Stromal cell of bone marrow (primary cell): ENCODE data around the gene IQSEC1.

Source experiments
- DNase-seq: peaks from one replicate; pipeline ENCODE4 v3.0.0-alpha.2; 2012; ENCODE audit warnings: low read depth

IQSEC1 gene

DNA sequence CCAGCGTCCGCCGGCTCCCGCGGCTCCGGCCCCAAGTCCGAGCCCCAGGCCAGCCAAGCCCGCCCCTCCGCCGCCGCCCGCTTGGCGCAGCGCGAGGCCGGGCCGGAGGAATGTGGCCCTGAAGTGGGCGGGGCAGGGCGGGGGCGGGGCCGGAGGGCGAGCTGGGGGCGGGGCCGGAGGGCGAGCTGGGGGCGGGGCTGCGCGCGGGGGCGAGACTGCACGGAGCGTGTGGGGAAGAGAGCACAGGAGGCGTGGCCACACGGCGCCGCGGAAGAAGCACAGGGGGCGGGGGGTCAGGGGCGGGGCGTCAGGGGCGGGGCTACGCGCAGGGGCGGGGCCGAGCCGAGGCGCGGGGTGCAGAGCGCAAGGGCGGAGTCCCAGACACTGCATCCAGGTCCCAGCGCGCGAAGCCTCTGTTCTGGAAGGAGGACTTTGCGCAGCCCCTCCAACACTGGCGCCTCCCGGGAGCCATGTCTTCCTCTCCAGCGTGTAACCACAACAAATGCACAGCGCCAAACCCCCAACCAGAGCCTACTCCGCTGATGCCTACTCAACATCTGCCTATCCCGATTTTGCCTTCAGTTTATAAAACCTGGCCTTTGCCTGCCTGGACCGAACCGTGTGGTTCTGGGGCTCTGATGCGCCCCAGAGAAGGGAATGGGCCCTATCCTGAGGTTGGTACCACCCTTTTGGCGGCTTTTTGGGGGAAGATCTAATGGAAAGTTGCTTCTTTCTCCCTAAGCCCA lies 105.5 kb downstream of the IQSEC1 start:
- DNase-seq, result peak; percentile 72

DNA sequence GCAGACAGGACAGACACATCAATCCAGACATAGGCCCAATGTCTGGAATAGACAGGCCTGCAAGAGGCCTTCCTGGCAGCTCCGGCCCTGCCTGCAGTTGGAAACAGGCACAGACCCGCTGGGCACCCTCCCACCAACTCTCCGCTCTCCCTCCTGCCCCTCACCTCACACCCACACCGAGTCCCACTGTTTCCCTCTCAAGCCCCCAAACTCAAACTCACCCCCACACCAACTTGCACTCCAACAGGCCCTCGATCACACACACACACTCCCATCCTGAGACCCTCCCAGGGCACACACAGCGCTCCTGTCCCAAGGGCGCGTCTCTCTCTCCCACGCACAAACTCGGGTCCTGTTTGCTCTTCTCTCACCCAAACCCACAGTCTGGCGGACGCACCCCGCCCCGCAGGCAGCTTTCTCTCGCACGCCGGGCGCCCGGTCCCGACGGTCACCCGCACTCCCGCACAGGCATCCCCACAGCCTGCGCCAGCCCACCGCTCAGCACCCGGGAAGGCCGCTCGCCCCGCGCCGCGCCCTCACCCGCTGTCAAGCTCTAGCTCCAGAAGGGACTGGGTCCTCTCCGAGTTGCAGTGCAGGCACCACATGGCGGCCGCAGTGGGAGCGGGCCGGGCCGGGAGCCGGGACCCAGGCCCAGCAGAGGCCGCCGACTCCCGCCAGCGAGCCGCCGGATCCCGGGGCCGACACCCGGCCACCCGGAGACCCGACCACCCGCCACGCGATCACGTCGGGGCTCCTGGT lies 106.2 kb downstream of the IQSEC1 start:
- DNase-seq, result no peak

DNA sequence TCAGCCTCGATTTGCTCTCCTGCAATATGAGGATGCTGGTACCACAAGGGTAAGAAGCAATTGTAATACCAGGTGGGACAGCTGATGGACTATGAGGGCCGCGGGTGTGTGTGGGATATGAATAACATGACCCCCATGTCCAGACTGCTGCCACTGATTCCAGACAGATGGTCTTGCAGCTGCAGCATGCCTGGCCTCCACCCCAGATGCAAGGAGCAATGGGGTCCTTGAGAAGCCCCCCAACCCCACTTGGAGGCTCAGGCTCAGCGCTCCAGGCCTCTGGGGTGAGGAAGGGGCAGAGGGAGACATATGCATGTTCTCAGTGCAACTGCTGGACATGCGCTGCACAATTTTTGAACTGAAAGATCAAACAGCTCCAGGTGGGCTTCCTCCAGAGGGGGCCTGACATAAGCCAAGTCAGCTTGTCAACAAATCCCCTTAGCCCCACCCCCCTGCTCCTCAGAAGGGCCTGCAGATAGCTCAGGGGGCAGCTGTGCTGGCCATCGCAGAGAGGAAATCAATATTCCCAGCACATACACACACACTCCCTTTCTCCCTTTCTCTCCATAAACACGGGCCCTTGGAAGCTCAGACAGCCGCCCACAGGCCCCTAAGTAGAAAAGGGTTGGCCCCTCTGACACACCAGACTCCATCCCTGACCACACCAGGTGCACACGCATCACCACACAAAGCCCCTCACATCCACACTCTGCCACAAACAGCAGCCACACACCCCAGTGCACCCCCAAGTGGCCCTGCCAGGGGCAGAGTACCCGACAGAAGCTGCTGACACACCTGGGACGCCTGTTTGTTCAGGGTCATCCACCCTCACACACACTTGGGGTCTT lies 107.0 kb downstream of the IQSEC1 start:
- DNase-seq, result no peak

DNA sequence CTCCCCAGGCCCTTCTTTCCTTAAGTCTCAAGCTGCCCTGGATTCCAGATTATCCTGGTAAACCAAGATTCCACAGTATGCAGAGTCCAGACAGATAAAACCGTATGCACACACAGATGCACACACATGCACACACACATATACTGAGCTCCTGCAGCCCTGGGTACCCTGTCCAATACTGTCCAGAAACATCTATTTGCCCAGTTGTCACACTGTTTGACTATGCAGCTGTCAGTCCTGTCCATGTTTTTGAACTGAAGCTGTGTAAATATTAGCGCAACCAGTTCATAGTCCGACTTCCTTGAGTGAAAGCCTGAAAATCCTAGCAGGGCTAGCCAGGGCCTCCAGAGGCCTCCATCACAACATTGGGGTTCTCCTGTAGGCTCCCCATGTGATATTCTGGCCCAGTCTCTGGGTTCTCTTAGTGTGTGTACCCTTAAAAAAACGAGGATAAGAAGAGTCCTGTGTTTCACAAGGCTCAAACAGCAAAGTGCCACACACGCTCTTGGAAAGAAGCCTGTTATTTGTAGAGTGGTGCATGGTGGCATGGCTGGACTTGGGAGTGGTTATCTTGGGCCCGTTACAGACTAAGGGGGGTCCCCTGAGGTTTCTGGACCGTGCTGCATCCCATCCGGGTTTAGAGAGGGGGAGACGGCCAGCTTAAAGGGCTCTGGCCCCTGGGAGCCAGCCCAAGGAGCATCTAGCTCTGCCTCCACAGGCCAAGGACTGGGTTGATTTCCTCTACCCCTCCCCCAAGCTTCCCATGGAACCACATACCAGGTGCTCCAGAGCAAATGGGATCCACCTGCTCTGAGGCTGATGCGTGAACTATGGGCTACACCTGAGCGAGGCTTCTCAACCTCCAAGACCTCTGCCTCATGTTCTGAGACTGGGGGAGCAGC lies 108.3 kb downstream of the IQSEC1 start:
- DNase-seq, result no peak

DNA sequence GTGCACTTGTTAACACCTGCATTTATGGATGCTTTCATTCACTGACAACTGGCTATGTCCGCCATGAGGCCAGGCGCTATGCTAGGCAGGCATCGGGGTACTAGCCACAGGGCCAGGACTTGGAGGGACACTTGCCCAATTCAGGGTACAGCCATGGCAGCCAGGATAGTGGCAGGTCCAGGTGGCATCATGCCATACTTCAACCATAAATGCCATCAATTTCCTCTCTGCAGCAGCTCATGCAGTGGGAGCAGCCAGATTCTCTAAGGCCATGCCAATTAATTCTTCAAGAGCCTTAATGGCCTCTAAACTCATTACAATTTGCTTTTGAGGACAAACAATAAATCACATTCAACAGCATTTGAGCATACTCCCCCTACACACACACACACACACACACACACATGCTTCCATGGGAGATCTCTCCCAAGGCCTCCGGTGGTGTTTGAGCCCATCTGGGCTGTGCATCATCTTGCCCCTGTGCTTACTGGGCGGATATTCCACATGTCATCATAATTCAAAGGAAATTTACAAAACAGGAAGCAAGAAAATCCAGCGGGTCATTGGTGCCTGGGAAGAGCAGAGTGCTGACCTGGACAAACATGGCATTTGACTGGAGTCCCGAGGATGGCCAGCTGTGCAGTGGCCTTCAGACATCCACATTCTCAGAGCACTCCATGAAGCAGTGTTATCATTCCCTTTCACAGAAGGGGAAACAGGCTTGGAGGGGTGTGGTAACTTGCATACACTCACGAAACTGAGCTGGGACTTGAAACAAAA lies 109.1 kb downstream of the IQSEC1 start:
- DNase-seq, result no peak

DNA sequence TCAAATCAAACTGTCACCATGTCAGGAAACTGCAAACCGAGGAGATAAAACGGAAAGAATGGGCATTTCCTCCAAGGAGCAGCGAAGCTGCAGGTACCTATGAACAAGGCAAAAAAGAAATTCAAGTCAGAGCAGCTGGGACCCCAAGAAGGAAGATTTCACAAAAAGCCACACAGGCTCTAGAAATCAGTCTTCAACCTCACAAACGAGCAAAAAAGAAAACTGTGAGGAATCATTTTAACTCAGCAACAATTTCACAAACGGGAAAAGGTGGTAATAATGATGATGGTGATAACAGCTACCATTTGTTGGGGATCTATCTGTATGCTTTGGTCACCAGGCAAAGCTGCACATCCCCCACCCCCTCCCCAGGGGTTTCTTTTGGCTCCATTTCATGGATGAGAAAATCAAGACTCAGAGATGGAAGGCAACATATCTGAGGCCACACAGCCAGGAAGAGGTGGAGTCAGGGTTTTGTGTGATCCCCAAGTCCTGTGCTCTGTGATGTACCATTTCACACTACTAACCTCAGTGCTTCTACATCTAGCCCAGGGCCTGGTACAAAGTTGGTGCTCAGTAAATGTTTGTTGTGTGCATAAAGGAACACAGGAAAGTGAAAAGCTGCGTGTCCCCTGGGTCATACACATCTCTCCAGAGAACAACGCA lies 109.9 kb downstream of the IQSEC1 start:
- DNase-seq, result no peak

DNA sequence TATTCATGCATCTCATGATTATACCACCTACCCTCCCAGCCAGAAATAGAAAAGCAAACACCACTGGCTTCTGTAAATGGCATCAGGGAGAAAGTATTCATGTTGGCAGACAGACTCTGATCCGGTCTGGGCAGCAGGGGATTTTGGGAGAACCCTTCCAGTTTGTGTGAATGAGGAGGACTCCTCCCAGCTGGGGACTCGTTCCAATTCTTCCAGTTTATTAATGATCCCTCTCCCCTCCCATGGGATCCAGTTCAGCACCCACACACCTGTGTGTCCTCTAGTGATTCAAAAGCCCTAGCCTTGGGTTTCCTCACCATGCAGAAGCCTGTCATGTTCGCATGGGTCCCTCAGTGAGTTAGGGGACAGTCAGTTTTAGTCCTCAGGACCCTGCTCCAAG lies 110.9 kb downstream of the IQSEC1 start:
- DNase-seq, result no peak

DNA sequence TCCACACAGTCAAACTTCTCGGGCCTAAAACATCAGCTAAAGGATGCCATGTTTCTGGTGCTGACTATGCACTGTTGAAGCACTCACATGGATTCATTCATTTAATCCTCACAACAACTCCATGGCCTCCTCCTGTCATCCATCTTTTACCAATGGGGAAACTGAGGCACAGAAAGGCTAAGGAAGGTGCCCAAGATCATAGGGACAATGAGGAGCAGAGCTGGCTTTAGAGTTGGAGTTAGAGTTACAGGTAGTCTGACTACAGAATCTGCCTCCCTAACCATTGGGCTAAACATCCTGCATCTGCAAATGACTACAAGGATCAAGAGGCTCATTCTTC lies 111.6 kb downstream of the IQSEC1 start:
- no peak for DNase-seq

DNA sequence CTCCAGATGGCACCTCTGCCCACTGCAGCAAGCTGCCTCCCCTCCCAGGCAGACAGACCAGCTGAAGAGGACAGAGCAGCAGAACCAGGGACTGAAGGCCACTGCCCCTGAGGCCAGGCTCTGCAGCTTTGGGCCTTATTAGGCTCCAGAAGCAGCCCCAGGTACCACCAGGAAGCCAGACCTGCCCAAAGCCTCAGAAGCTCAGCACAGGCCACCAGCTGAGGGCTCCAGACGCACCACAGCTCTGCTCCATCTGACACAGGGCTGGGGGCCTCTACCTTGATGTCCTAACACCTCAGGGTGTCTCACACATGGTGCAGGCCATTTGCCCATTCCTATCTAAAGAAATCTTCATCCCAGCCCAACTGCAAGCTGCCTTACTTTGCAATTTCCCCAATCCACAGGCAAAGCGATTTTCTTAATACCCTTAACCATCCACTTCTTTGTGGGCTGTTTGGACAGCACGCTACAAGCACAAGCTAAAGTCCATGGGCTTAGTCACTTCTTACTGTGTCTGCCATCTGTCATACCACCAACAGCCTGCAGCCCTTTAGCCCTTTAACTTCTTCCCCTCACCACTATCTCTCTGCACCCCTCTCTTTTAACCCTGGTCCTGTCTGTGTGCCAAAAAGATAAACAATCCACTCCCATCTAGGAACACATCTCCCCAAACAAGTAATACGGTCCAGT lies 112.1 kb downstream of the IQSEC1 start:
- no peak for DNase-seq

DNA sequence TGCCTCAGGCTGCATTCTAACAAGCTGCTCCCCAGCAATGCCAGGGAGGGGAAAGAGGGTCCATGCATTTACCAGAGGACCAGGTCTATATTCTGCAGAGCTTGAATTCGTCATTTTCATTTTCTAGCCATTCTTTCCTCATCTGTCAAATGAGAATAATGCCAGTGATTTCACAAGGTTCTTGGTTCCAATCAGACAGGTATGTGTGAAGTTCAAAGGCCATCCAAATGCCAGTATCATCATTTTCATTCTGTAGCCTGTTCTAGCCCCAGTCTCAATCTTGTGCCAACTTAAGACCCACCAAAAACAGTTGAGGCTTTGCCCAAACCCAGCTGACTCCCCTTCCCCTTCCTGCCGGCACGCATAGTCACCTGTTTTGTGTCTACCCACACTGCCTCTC lies 112.7 kb downstream of the IQSEC1 start:
- DNase-seq, result no peak

DNA sequence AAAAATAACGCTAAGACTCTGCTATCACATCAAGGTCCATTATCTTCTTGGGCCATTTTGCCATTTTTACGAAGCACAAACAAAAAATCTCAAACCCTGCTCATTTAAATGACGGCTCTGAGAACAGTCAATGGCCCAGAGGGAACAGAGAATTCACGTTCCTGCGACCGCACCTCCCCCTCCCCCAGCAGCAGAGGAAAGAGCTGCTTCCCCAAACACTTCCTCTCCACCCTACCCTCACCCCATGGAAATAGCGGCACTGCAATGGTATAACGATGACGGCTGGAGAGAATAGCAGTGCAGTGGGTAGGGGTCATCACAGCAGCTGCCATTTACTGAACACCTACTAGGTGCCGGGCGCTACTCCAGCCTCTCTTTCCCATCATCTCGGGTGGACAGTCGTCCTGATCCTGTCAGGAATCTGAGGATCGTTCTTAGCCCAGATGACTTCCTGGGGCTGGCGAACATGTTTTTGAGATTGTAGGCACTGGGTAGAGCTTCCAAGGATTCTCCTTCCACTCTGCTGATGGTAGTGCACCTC lies 113.3 kb downstream of the IQSEC1 start:
- DNase-seq, result no peak

DNA sequence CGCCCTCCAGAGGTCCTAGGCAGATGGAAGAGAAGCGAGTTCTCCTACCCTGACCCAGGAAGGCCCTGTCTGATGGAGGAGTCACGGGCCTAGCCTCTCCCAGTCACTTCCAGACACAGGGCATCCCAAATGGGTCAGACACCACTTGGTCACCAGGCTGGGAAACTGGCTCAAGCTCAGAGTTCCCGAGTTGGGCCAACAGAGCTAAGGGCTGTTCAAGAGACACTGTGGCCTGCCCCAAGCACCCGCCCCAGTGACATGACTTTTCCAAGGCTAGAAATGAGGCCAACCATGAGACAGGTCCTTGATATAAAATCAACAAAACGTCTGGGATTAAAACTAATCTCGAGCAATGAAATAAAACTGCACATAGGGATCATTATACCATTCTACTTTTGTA lies 113.8 kb downstream of the IQSEC1 start:
- no peak for DNase-seq

DNA sequence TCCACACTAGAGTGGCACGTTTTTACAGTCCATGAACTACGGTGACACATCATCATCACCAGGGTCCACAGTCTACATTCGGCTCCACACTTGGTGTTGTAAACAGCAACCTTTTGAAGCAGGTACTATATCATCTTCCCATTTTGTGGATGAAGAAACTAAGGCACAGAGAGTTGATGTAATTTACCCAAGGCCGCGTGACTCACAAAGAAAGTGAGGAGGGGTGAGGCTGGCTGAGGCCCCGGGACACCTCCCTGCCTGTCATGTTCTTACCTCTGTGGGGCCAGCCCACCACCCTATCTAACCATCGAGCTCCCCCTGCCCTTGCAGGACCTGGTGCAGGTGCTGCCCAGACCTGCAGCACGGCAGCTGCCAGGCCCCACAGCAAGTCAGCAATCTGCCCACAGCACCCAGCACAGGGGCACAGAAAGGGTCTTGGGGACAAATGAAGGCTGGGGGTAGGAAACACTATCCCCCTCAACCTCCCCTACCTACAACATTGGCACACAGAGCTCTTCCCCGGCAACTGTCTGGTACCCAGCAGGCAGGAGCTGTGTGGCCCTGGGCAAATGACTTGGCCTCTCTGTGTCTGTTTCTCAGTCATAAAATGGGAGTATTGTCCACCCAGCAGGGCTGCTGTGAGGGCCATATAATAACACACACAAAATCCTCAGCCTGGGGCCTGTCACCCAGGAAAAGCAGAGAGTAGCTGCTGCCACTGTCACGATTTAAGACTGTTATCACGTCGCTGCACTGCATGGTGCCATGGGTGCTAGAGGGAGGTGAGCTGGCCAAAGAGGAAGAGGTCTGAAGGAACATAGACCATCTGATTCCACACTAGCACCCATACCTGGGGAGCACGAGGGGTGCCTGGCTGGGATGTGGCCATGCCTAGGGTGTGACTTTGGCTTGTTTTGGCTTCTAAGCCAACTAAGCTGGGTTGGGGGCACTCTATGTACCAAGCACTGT lies 115.1 kb downstream of the IQSEC1 start:
- no peak for DNase-seq

DNA sequence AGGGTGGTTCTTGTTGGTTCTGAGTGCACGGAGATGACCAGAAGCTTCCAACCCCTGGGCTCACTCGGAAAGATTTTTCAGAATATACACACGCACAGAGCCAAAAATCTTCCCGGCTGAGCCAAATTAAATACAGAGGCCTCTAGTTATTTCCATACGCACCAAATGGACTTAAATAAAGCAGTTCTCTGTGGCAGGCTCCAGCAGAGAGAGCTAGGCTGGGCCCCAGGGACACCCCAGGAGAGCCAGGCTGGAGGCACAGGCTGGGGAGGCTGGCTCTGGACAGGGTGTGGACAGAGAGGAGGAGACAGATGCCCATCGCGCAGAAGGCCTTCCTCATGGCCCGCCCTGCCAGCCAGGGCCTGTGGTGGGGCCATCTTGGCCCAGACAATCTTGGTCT lies 115.9 kb downstream of the IQSEC1 start:
- no peak for DNase-seq

DNA sequence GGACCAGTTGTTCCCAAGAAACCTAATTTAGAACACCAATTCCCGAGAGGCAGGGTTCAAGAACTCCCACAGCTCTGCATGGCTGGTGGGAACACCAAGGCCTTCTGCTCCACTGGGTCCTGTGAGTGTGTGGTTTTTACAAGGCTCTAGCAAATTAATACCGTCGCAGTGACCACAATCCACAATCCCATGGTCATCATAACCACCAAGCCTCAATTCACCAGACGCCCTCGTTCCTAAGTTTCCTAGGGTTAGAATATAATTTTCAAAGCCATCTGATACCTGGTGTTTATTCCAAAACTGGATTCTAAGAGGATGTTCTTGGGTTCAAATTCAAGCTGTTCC lies 116.9 kb downstream of the IQSEC1 start:
- no peak for DNase-seq

DNA sequence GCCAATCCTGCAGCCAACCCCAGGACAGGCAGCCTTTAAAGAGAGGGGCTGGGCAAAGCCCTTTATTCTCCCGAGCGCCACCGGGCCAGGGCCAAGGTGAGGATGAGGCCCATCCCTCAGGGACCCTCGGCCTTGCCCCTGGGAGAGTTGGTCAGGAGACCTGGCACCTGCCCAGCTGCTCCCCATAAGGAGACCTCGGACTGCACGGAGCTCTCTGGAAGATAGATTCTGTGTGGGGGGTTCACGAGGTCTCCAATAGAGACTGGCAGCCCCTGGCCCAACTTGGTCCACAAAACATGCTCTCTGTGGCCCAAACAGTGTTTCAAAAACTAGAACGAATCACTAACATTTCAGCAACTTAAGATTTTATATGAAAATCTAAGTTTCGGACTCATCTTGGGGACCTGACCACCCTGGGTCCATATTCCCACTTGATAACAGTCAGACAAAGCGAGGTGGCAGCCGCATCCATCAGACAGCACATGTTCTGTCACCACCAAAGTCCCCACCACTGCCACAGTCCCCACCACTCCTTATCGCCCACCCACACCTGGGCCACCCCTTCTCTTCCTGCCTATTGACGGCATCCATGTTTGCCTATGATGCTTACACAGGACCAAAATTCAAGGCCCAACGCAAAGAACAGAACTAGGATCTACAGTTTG lies 117.4 kb downstream of the IQSEC1 start:
- no peak for DNase-seq

DNA sequence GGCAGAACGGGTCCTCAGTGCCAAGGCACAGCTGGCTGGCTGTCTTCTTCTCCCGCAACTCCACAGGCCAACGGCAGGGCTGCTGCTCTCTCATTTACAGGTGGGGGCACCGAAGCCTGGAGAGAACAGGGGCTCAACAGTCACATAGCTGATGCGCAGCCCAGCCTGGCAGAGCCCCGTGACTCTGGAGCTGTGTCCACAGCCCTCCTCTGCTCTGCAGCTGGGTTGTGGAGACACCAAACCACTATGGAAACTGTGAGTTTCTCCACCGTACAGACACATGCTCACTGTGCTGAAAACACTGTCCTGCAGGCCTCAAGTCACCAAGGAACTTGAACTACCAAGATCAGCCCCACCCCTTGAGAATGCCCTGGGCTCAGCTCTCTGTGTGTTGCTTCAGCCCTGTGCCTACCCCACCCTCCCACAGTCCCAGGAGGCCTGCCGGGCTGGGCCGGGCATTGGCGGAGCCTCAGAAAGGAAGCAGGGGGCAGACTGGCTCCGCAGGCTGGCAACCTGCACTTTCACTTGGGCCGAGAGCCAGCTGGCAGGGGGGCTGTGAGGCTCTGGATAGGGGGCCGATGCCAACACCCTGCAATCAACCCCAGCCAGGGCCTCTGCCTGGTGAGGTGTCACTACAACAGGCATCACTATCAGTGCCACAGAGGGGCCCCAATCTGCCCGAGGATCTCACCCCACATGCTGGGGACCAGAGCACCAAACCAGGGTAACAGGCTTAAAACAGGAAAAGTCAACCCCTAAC lies 118.2 kb downstream of the IQSEC1 start:
- DNase-seq, result peak; percentile 52
